MM.1S (cell line): ENCODE results near the gene MRTFA.

Experiments used
- DNase-seq: peaks from one replicate; pipeline ENCODE4 v3.0.0-alpha.2; 2015
- H2AFZ ChIP-seq: fragments of 300-600 bp; sonication (generic); 2 replicates; pipeline ENCODE4 v1.6.0; 2016; ENCODE audit warnings: antibody characterized with exemption, low read length
- H3F3A ChIP-seq: fragments of 300-600 bp; sonication (generic); 2 replicates; pipeline ENCODE4 v1.6.1; 2016; ENCODE audit warnings: mild to moderate bottlenecking, antibody characterized with exemption, low read length, moderate library complexity, mixed read lengths; ENCODE audit not compliant: insufficient read depth
- H3K27ac ChIP-seq: fragments of 300-600 bp; sonication (generic); 2 replicates; pipeline ENCODE4 v1.5.1; 2016; ENCODE audit warnings: mild to moderate bottlenecking, low read length
- H3K27me3 ChIP-seq: fragments of 300-600 bp; sonication (generic); replicated peaks from 2 replicates; pipeline ENCODE4 v1.6.0; 2016; ENCODE audit warnings: low read length; ENCODE audit not compliant: insufficient read depth
- H3K36me3 ChIP-seq: fragments of 300-600 bp; sonication (generic); replicated peaks from 2 replicates; pipeline ENCODE4 v1.6.1; 2016; ENCODE audit warnings: mild to moderate bottlenecking, low read length, mixed read lengths; ENCODE audit not compliant: insufficient read depth
- H3K4me1 ChIP-seq: fragments of 300-600 bp; sonication (generic); 2 replicates; pipeline ENCODE4 v1.6.1; 2016; ENCODE audit warnings: low read length, mixed read lengths
- H3K4me2 ChIP-seq: fragments of 300-600 bp; sonication (generic); 2 replicates; pipeline ENCODE4 v1.6.0; 2016; ENCODE audit warnings: low read depth, low read length
- H3K4me3 ChIP-seq: fragments of 300-600 bp; sonication (generic); 2 replicates; pipeline ENCODE4 v1.5.1; 2016; ENCODE audit warnings: low read length, mixed read lengths
- H3K79me2 ChIP-seq: fragments of 300-600 bp; sonication (generic); 2 replicates; pipeline ENCODE4 v1.6.1; 2016; ENCODE audit warnings: mixed run types, low read length, mixed read lengths
- H3K9ac ChIP-seq: fragments of 300-600 bp; sonication (generic); 2 replicates; pipeline ENCODE4 v1.6.1; 2016; ENCODE audit warnings: low read length, mixed read lengths
- H3K9me2 ChIP-seq: fragments of 300-600 bp; sonication (generic); replicated peaks from 2 replicates; pipeline ENCODE4 v1.6.1; 2016; ENCODE audit warnings: mild to moderate bottlenecking, low read length, mixed read lengths; ENCODE audit not compliant: insufficient read depth
- H3K9me3 ChIP-seq: fragments of 300-600 bp; sonication (generic); replicated peaks from 2 replicates; pipeline ENCODE4 v1.6.1; 2016; ENCODE audit warnings: mild to moderate bottlenecking, low read length, mixed read lengths; ENCODE audit not compliant: insufficient read depth
- H4K20me1 ChIP-seq: fragments of 300-600 bp; sonication (generic); 2 replicates; pipeline ENCODE4 v1.6.1; 2016; ENCODE audit warnings: mild to moderate bottlenecking, low read length, moderate library complexity, mixed read lengths; ENCODE audit not compliant: insufficient read depth
- EZH2 ChIP-seq: fragments of 300-600 bp; sonication (generic); optimal IDR thresholded peaks from 2 replicates; pipeline ENCODE3; 2017; ENCODE audit warnings: low read depth, mild to moderate bottlenecking, antibody characterized with exemption, low read length, mixed read lengths
- EZH2phosphoT487 ChIP-seq: fragments of 300-600 bp; sonication (generic); IDR thresholded peaks from 2 replicates; pipeline ENCODE4 v1.6.1; 2018; ENCODE audit warnings: antibody characterized with exemption, low read length
- TF ChIP-seq, protein P1 (sequence below): fragments of 300-600 bp; sonication (generic); IDR thresholded peaks from 2 replicates; pipeline ENCODE4 v1.5.1; 2016; ENCODE audit warnings: antibody characterized with exemption, low read length, mixed read lengths

Gene MRTFA

GRCh38 chr22:40636380-40637182, at the start of gene MRTFA:
Gene MRTFA, minus strand, starts transcription at chr22:40636719.
- TF ChIP-seq EZH2phosphoT487 (no peak), EZH2 (no peak)
- TF ChIP-seq, protein P1, sequence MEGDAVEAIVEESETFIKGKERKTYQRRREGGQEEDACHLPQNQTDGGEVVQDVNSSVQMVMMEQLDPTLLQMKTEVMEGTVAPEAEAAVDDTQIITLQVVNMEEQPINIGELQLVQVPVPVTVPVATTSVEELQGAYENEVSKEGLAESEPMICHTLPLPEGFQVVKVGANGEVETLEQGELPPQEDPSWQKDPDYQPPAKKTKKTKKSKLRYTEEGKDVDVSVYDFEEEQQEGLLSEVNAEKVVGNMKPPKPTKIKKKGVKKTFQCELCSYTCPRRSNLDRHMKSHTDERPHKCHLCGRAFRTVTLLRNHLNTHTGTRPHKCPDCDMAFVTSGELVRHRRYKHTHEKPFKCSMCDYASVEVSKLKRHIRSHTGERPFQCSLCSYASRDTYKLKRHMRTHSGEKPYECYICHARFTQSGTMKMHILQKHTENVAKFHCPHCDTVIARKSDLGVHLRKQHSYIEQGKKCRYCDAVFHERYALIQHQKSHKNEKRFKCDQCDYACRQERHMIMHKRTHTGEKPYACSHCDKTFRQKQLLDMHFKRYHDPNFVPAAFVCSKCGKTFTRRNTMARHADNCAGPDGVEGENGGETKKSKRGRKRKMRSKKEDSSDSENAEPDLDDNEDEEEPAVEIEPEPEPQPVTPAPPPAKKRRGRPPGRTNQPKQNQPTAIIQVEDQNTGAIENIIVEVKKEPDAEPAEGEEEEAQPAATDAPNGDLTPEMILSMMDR = no peak
- Histone ChIP-seq H3K4me1 (peaks cover 7% of the 10 kb centered on the region), H3K9me2 (no peaks in the 10 kb centered on the region), H3K4me3 (peak within 1 kb of the TSS; percentile 94), H3K27ac (peak within 1 kb of the TSS; percentile 57; the same call in 1 of the 2 replicates), H3K9ac (peak within 1 kb of the TSS; percentile 85), H3K9me3 (no peaks in the 10 kb centered on the region), H3K36me3 (no peaks in the 10 kb centered on the region), H3K4me2 (peak within 1 kb of the TSS; percentile 93), H4K20me1 (0 out of 2 replicates have a peak, but pooled peaks cover 6% of the 10 kb centered on the region), H2AFZ (peak within 1 kb of the TSS; percentile 96), H3F3A (no peaks in the 10 kb centered on the region), H3K27me3 (no peaks in the 10 kb centered on the region), H3K79me2 (peaks cover 48% of the 10 kb centered on the region)
- DNase-seq = peak; percentile 99

DNA sequence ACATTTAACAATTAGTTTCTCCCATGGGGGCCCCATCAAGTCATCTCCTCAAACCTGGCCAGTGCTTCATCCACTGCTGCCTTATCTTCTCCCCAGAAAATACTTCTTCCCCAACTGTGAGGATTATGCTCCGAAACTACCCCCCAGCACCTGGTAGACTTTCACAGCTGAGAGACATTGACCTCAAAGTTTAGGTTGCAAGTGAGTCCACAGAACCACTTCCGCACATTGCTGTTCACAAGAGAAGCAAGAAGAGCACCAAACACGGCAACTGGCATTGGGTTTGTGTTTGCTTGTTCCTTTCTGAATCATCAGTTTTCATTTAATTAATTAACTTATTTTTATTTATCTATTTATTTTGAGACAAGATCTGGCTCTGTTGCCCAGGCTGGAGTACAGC, 48.9 kb upstream of the MRTFA start:
- H3K9me2 ChIP-seq = no peaks in the 10 kb centered on the region
- no peaks in the 10 kb centered on the region for H3F3A ChIP-seq
- H3K9ac ChIP-seq = no peak overlapping the region
- no peak for DNase-seq
- no peak overlapping the region for H3K4me2 ChIP-seq
- no peaks in the 10 kb centered on the region for H4K20me1 ChIP-seq
- H3K4me1 ChIP-seq = no peaks in the 10 kb centered on the region
- H2AFZ ChIP-seq = no peak overlapping the region
- H3K79me2 ChIP-seq = no peaks in the 10 kb centered on the region
- TF ChIP-seq EZH2phosphoT487 (no peak), EZH2 (no peak)
- TF ChIP-seq, protein P1 = no peak
- H3K36me3 ChIP-seq = no peaks in the 10 kb centered on the region
- no peak overlapping the region for H3K4me3 ChIP-seq
- H3K27me3 ChIP-seq = peaks cover under 1% of the 10 kb centered on the region; the same call in 1 of the 2 replicates
- no peaks in the 10 kb centered on the region for H3K9me3 ChIP-seq
- no peak overlapping the region for H3K27ac ChIP-seq

DNA sequence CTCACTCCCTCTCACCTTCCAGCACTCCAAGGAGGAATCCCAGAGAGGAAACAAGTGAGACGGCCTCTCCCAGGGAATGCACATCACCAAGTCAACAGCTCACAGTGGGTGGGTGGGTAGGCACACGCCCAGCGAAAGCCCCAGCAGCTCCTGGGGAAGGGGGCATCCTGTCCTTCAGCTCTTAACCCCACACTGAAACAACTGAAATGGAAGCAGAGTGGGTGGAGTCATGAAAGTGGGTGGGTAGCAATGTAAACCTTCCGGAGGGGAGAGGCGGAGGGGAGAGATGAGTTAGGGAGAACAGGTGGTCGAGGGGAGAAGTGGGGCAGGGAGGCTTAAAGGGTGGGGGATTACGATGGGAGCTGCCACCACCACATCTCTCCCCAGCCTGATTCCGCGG, 48.2 kb upstream of the MRTFA start:
- Histone ChIP-seq H3K4me2 (no peak overlapping the region), H3K36me3 (no peaks in the 10 kb centered on the region), H3K27me3 (peaks cover 7% of the 10 kb centered on the region), H3K9me3 (no peaks in the 10 kb centered on the region), H3K9ac (no peak overlapping the region), H3K79me2 (no peaks in the 10 kb centered on the region), H3K4me3 (no peak overlapping the region), H3K4me1 (no peaks in the 10 kb centered on the region), H3K9me2 (no peaks in the 10 kb centered on the region), H2AFZ (no peak overlapping the region), H4K20me1 (no peaks in the 10 kb centered on the region), H3K27ac (no peak overlapping the region), H3F3A (no peaks in the 10 kb centered on the region)
- DNase-seq = no peak
- TF ChIP-seq EZH2 (no peak), EZH2phosphoT487 (no peak)
- TF ChIP-seq, protein P1 = no peak
